HEK293 (cell line): ENCODE data around the gene PPIL6.
A peak's percentile ranks its signal among the peaks of the same experiment; 100 is the strongest.

Experiments
- CTCF ChIA-PET: fragments of 350-600 bp; formaldehyde crosslinking; extraction: SDS; loops from one replicate; lab custom pipeline; 2021; ENCODE audit warnings: antibody characterized with exemption; lab: Yijun Ruan, JAX
- POLR2A ChIA-PET: fragments of 300-600 bp; formaldehyde crosslinking; extraction: SDS; loops from one replicate; lab custom pipeline; 2020; ENCODE audit warnings: antibody characterized with exemption, inconsistent platforms; lab: Yijun Ruan, JAX
- H3K27ac ChIP-seq: fragments of 200-500 bp; sonication (Bioruptor generic); 2 replicates; pipeline ENCODE4 v1.5.1; 2014; ENCODE audit warnings: low read depth, low read length, control low read depth, inconsistent platforms; ENCODE audit errors: extremely low read depth
- H3K36me3 ChIP-seq, 2 experiments: fragments of 200-500 bp in 1 of 2; sonication (Bioruptor generic) in 1 of 2; 1 replicate in 1 of 2; 2 replicates in 1 of 2; pipeline ENCODE4 v1.5.1; 2014 to 2017; ENCODE audit warnings: inconsistent platforms in 2 of 2, low read length in 2 of 2; ENCODE audit not compliant: control insufficient read depth in 2 of 2, insufficient read depth in 1 of 2
- H3K4me1 ChIP-seq: fragments of 200-500 bp; sonication (Bioruptor generic); 2 replicates; pipeline ENCODE4 v1.5.1; 2014; ENCODE audit warnings: mild to moderate bottlenecking, low read length, inconsistent platforms; ENCODE audit not compliant: control insufficient read depth, insufficient read depth
- H3K4me3 ChIP-seq: 2 replicates; pipeline ENCODE4 v1.5.1; 2011; ENCODE audit warnings: low read depth, mild to moderate bottlenecking, control low read depth, low read length, moderate library complexity
- H3K9me3 ChIP-seq: fragments of 200-500 bp; sonication (Bioruptor generic); 2 replicates; pipeline ENCODE4 v1.5.1; 2014; ENCODE audit warnings: low read depth, low read length, inconsistent platforms; ENCODE audit not compliant: control insufficient read depth, insufficient read depth
- AEBP2 ChIP-seq: fragments of 450-650 bp; formaldehyde crosslinking; IDR thresholded peaks from 2 replicates; pipeline ENCODE4 v1.5.1; 2016; ENCODE audit warnings: missing biosample characterization, missing genetic modification characterization, borderline replicate concordance
- GLIS2 ChIP-seq: fragments of 450-650 bp; formaldehyde crosslinking; IDR thresholded peaks from 2 replicates; pipeline ENCODE4 v1.5.1; 2016; ENCODE audit warnings: missing biosample characterization, missing genetic modification characterization
- HIC1 ChIP-seq: fragments of 450-650 bp; formaldehyde crosslinking; IDR thresholded peaks from 2 replicates; pipeline ENCODE4 v1.5.1; 2016; ENCODE audit warnings: missing biosample characterization, missing genetic modification characterization
- KLF16 ChIP-seq: fragments of 450-650 bp; formaldehyde crosslinking; IDR thresholded peaks from 2 replicates; pipeline ENCODE4 v1.5.1; 2017; ENCODE audit warnings: missing biosample characterization, missing genetic modification characterization
- PRDM10 ChIP-seq: fragments of 450-650 bp; formaldehyde crosslinking; IDR thresholded peaks from 2 replicates; pipeline ENCODE4 v1.5.1; 2016; ENCODE audit warnings: missing biosample characterization, missing genetic modification characterization
- SP7 ChIP-seq: fragments of 450-650 bp; formaldehyde crosslinking; IDR thresholded peaks from 2 replicates; pipeline ENCODE4 v1.5.1; 2016; ENCODE audit warnings: missing biosample characterization, missing genetic modification characterization
- TCF7L2 ChIP-seq: IDR thresholded peaks from 2 replicates; pipeline ENCODE4 v1.6.1; 2011; ENCODE audit warnings: low read depth, mild to moderate bottlenecking, inconsistent platforms, low read length, moderate library complexity, borderline replicate concordance
- WT1 ChIP-seq: fragments of 450-650 bp; formaldehyde crosslinking; IDR thresholded peaks from 2 replicates; pipeline ENCODE4 v1.5.1; 2016; ENCODE audit warnings: missing biosample characterization, missing genetic modification characterization
- ZNF112 ChIP-seq: fragments of 450-650 bp; formaldehyde crosslinking; IDR thresholded peaks from 2 replicates; pipeline ENCODE4 v1.5.0; 2017; ENCODE audit warnings: missing biosample characterization, missing genetic modification characterization
- ZNF155 ChIP-seq: fragments of 450-650 bp; formaldehyde crosslinking; IDR thresholded peaks from 2 replicates; pipeline ENCODE4 v1.5.1; 2016; ENCODE audit warnings: missing biosample characterization, missing genetic modification characterization
- ZNF169 ChIP-seq: fragments of 450-650 bp; formaldehyde crosslinking; IDR thresholded peaks from 2 replicates; pipeline ENCODE4 v1.5.1; 2016; ENCODE audit warnings: missing biosample characterization, missing genetic modification characterization
- ZNF274 ChIP-seq, 2 experiments: fragments of 200-500 bp in 1 of 2; fragments of 450-650 bp in 1 of 2; sonication (Bioruptor generic) in 1 of 2; formaldehyde crosslinking in 1 of 2; IDR thresholded peaks; 2 replicates each; pipeline versions ENCODE4 v1.5.1 to v1.6.1; 2014 to 2016; ENCODE audit warnings: borderline replicate concordance in 1 of 2, inconsistent platforms in 1 of 2, low read length in 1 of 2, missing biosample characterization in 1 of 2, missing genetic modification characterization in 1 of 2
- ZNF292 ChIP-seq: fragments of 450-650 bp; formaldehyde crosslinking; IDR thresholded peaks from 2 replicates; pipeline ENCODE4 v1.5.1; 2016; ENCODE audit warnings: low read depth, missing biosample characterization, missing genetic modification characterization, borderline replicate concordance
- ZNF302 ChIP-seq: fragments of 450-650 bp; formaldehyde crosslinking; IDR thresholded peaks from 2 replicates; pipeline ENCODE4 v1.5.1; 2016; ENCODE audit warnings: missing biosample characterization, missing genetic modification characterization, low read depth
- ZNF311 ChIP-seq: fragments of 450-650 bp; formaldehyde crosslinking; IDR thresholded peaks from 2 replicates; pipeline ENCODE4 v1.5.1; 2017; ENCODE audit warnings: missing biosample characterization, missing genetic modification characterization, borderline replicate concordance
- ZNF366 ChIP-seq: fragments of 450-650 bp; formaldehyde crosslinking; conservative IDR thresholded peaks from 2 replicates; pipeline ENCODE4 v1.5.1; 2016; ENCODE audit warnings: missing biosample characterization, missing genetic modification characterization
- ZNF555 ChIP-seq: fragments of 450-650 bp; formaldehyde crosslinking; conservative IDR thresholded peaks from 2 replicates; pipeline ENCODE4 v1.5.1; 2017; ENCODE audit warnings: missing biosample characterization, mild to moderate bottlenecking, missing genetic modification characterization, inconsistent platforms
- ZNF560 ChIP-seq: fragments of 450-650 bp; formaldehyde crosslinking; IDR thresholded peaks from 2 replicates; pipeline ENCODE4 v1.5.1; 2017; ENCODE audit warnings: missing biosample characterization, missing genetic modification characterization, borderline replicate concordance
- ZNF664 ChIP-seq: fragments of 450-650 bp; formaldehyde crosslinking; IDR thresholded peaks from 2 replicates; pipeline ENCODE4 v1.5.1; 2016; ENCODE audit warnings: missing biosample characterization, missing genetic modification characterization
- ZNF670 ChIP-seq: fragments of 450-650 bp; formaldehyde crosslinking; IDR thresholded peaks from 2 replicates; pipeline ENCODE4 v1.5.1; 2016; ENCODE audit warnings: missing biosample characterization, missing genetic modification characterization, low read depth
- ZNF704 ChIP-seq: fragments of 450-650 bp; formaldehyde crosslinking; IDR thresholded peaks from 2 replicates; pipeline ENCODE4 v1.5.1; 2016; ENCODE audit warnings: missing biosample characterization, missing genetic modification characterization
- ZSCAN4 ChIP-seq: fragments of 450-650 bp; formaldehyde crosslinking; IDR thresholded peaks from 2 replicates; pipeline ENCODE4 v1.5.1; 2017; ENCODE audit warnings: missing biosample characterization, missing genetic modification characterization

PPIL6 gene

GRCh38 chr6:109447878-109448555, 7.6 kb upstream of the PPIL6 start (continued):
- TF ChIP-seq ZNF704 (tag by site-specific recombination) (no peak), AEBP2 (tag by site-specific recombination) (no peak), KLF16 (tag by site-specific recombination) (no peak), ZSCAN4 (peak; percentile 51; the same call in 1 of the 2 replicates), WT1 (tag by site-specific recombination) (no peak)

- ChIA-PET CTCF (interaction anchor here (0.7 to 1.5 kb wide), 4 partner anchors 11 to 345 kb away, joined by 3 to 6 read pairs (median 4); no protein-coding TSS in a partner anchor), POLR2A (interaction anchor here (0.6 to 4.2 kb wide), 5 partner anchors 8 to 1455 kb away, joined by 3 to 39 read pairs (median 4); partner anchors contain the start of genes MICAL1 and SESN1)
- no peak overlapping the region for H3K27ac ChIP-seq
- H3K4me1 ChIP-seq, result no peaks in the 10 kb centered on the region
- H3K9me3 ChIP-seq, result no peaks in the 10 kb centered on the region
- H3K36me3 ChIP-seq, result peaks cover 0 to 64% of the 10 kb centered on the region in 2 experiments; a peak in 1 of 3 replicates
- no peak for TF ChIP-seq ZNF155 (tag by site-specific recombination)
- TF ChIP-seq PRDM10 (tag by site-specific recombination), result no peak
- no peak for TF ChIP-seq ZNF366 (tag by site-specific recombination)
- no peak for TF ChIP-seq KLF16 (tag by site-specific recombination)
- no peak for TF ChIP-seq ZNF560
- TF ChIP-seq, all 188 proteins: peak for 0
- H3K4me3 ChIP-seq, result no peak overlapping the region
These were observed 6.7 kb upstream of the PPIL6 start for GRCh38 chr6:109447087-109447486.

GRCh38 chr6:109446541-109446940, 6.1 kb upstream of the PPIL6 start:
- Histone ChIP-seq H3K4me1 (no peaks in the 10 kb centered on the region), H3K9me3 (no peaks in the 10 kb centered on the region), H3K27ac (no peak overlapping the region), H3K4me3 (no peak overlapping the region), H3K36me3 (peaks cover 0 to 61% of the 10 kb centered on the region in 2 experiments; a peak in 1 of 3 replicates)
- POLR2A ChIA-PET, result interaction anchor here (0.6 to 4.2 kb wide), 4 partner anchors 9 to 1454 kb away, joined by 4 to 39 read pairs (median 4); partner anchors contain the start of genes MICAL1 and SESN1
- CTCF ChIA-PET, result interaction anchor here (0.7 to 1.5 kb wide), 2 partner anchors 15 to 258 kb away, joined by 3 to 6 read pairs; no protein-coding TSS in a partner anchor
- no peak for TF ChIP-seq ZNF169 (tag by site-specific recombination)
- no peak for TF ChIP-seq TCF7L2
- TF ChIP-seq ZNF112 (tag by site-specific recombination), result no peak
- no peak for TF ChIP-seq ZNF311 (tag by site-specific recombination)
- no peak for TF ChIP-seq SP7 (tag by site-specific recombination)
- no peak for TF ChIP-seq GLIS2 (tag by site-specific recombination)
- TF ChIP-seq ZNF664 (tag by site-specific recombination), result no peak
- TF ChIP-seq HIC1 (tag by site-specific recombination), result no peak
- no peak for TF ChIP-seq ZNF302 (tag by site-specific recombination)
- no peak for TF ChIP-seq ZNF555
- TF ChIP-seq ZNF670 (tag by site-specific recombination), result no peak
- no peak for TF ChIP-seq ZNF274 (IDR thresholded peaks at IDR 0.05; ENCODE audit: low read length)
- no peak for TF ChIP-seq ZNF274 (tag by site-specific recombination; IDR thresholded peaks at IDR 0.05; ENCODE audit: borderline replicate concordance)
- TF ChIP-seq ZNF292, result no peak
